ENCODE data around the gene PRR14L.

The PRR14L gene

DNA sequence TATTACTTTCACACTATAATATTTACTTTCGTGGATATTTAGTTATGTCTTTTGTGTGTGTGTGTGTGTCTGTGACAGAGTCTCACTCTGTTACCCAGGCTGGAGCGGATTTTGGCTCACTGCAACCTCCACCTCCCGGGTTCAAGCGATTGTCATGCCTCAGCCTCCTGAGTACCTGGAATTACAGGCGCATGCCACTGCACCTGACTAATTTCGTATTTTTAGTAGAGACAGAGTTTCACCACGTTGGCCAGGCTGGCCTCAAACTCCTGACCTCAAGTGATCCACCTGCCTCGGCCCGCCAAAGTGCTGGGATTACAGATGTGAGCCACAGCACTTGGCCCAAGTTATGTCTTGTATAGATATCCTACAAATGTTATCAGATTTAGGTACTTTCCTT lies 97.8 kb downstream of the PRR14L start:
- Mint-ChIP-seq H3K36me3 (ENCODE audit: low read depth) (peaks cover 15% of the 10 kb centered on the region), H3K4me1 (ENCODE audit: low read depth) (peaks cover 12% of the 10 kb centered on the region), H3K27ac (no peak overlapping the region), H3K9me3 (no peaks in the 10 kb centered on the region), H3K27me3 (ENCODE audit: low read depth) (no peaks in the 10 kb centered on the region), H3K4me3 (no peak overlapping the region)

DNA sequence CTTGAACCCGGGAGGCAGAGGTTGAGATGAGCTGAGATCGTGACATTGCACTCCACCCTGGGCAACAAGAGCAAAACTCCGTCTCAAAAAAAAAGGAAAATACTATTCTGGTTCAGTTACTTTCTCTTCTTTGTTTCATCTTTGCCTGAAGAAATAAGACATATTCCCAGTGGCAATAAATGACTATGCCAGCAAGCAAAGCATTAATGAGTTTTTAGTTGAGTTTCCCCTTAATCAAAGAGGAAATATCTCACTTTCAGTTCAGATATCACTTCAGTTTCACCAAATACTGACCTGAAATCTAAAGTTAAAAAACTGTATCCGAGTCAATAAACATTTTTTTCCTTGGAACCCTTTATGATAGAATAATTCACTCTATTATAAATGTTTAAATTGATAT lies 98.3 kb downstream of the PRR14L start:
- Mint-ChIP-seq H3K27ac (no peak overlapping the region), H3K9me3 (no peaks in the 10 kb centered on the region), H3K4me3 (no peak overlapping the region), H3K4me1 (ENCODE audit: low read depth) (peaks cover 12% of the 10 kb centered on the region), H3K27me3 (ENCODE audit: low read depth) (no peaks in the 10 kb centered on the region), H3K36me3 (ENCODE audit: low read depth) (peaks cover 17% of the 10 kb centered on the region)

GRCh38 chr22:31650391-31650790 lies 99.5 kb downstream of the PRR14L start:
- H3K4me3 Mint-ChIP-seq, result no peak overlapping the region
- no peaks in the 10 kb centered on the region for H3K9me3 Mint-ChIP-seq
- H3K27ac Mint-ChIP-seq, result no peak overlapping the region
- peaks cover 20% of the 10 kb centered on the region for H3K36me3 Mint-ChIP-seq (ENCODE audit: low read depth)
- peaks cover 16% of the 10 kb centered on the region for H3K4me1 Mint-ChIP-seq (ENCODE audit: low read depth)
- H3K27me3 Mint-ChIP-seq (ENCODE audit: low read depth), result no peaks in the 10 kb centered on the region

GRCh38 chr22:31647523-31648320 lies 102.2 kb downstream of the PRR14L start:
- Mint-ChIP-seq H3K4me1 (ENCODE audit: low read depth) (peaks cover 6% of the 10 kb centered on the region), H3K4me3 (no peak overlapping the region), H3K27ac (no peak overlapping the region), H3K27me3 (ENCODE audit: low read depth) (no peaks in the 10 kb centered on the region), H3K9me3 (no peaks in the 10 kb centered on the region), H3K36me3 (ENCODE audit: low read depth) (peaks cover 25% of the 10 kb centered on the region)

GRCh38 chr22:31647066-31647465 lies 102.9 kb downstream of the PRR14L start:
- Mint-ChIP-seq H3K9me3 (no peaks in the 10 kb centered on the region), H3K27me3 (ENCODE audit: low read depth) (no peaks in the 10 kb centered on the region), H3K4me3 (no peak overlapping the region), H3K4me1 (ENCODE audit: low read depth) (peaks cover 6% of the 10 kb centered on the region), H3K36me3 (ENCODE audit: low read depth) (peaks cover 25% of the 10 kb centered on the region), H3K27ac (peak overlapping the region; percentile 60)

- peak overlapping the region; percentile 60 for H3K27ac Mint-ChIP-seq
- no peaks in the 10 kb centered on the region for H3K27me3 Mint-ChIP-seq (ENCODE audit: low read depth)
- H3K4me3 Mint-ChIP-seq, result no peak overlapping the region
- H3K4me1 Mint-ChIP-seq (ENCODE audit: low read depth), result peaks cover 6% of the 10 kb centered on the region
- H3K36me3 Mint-ChIP-seq (ENCODE audit: low read depth), result peaks cover 25% of the 10 kb centered on the region
- H3K9me3 Mint-ChIP-seq, result no peaks in the 10 kb centered on the region
Observed at GRCh38 chr22:31646186-31647019, 103.5 kb downstream of the PRR14L start.

- Mint-ChIP-seq H3K36me3 (ENCODE audit: low read depth) (peaks cover 6% of the 10 kb centered on the region), H3K4me3 (peak overlapping the region; percentile 10)
Observed at GRCh38 chr22:31639436-31640039, 110.4 kb downstream of the PRR14L start.

GRCh38 chr22:31637891-31638618 lies 111.9 kb downstream of the PRR14L start:
- Mint-ChIP-seq H3K36me3 (ENCODE audit: low read depth) (peaks cover 4% of the 10 kb centered on the region), H3K27me3 (ENCODE audit: low read depth) (no peaks in the 10 kb centered on the region), H3K4me3 (peak overlapping the region; percentile 40), H3K9me3 (no peaks in the 10 kb centered on the region), H3K27ac (peak overlapping the region; percentile 76), H3K4me1 (ENCODE audit: low read depth) (peaks cover 26% of the 10 kb centered on the region)

More at GRCh38 chr22:31639436-31640039, 110.4 kb downstream of the PRR14L start:
- Mint-ChIP-seq H3K9me3 (no peaks in the 10 kb centered on the region), H3K27ac (no peak overlapping the region), H3K4me1 (ENCODE audit: low read depth) (peaks cover 22% of the 10 kb centered on the region), H3K27me3 (ENCODE audit: low read depth) (no peaks in the 10 kb centered on the region)

DNA sequence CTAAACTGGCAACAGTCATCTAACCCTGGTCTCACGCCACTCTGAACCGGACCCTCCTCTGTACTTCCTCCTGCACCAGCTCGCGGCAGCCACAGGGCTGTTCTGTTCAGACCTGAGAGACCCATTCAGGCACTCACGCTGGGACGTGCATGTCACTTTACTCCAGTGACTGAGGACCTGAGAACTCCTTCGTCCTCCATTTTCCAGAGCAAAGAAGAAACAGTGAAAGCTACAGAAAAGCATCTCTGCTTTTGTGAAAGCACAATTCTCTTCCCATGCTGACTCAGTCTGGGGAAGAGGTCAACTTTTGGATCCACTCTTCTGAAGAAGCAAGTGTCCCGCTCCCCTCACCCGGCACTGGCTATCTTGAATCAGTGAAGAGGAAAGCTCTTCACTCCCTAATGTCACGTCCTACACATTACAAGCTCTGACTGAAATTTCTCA lies 112.5 kb downstream of the PRR14L start:
- Mint-ChIP-seq H3K27ac (no peak overlapping the region), H3K4me3 (no peak overlapping the region), H3K4me1 (ENCODE audit: low read depth) (peaks cover 26% of the 10 kb centered on the region), H3K9me3 (no peaks in the 10 kb centered on the region), H3K36me3 (ENCODE audit: low read depth) (peaks cover 4% of the 10 kb centered on the region), H3K27me3 (ENCODE audit: low read depth) (no peaks in the 10 kb centered on the region)

DNA sequence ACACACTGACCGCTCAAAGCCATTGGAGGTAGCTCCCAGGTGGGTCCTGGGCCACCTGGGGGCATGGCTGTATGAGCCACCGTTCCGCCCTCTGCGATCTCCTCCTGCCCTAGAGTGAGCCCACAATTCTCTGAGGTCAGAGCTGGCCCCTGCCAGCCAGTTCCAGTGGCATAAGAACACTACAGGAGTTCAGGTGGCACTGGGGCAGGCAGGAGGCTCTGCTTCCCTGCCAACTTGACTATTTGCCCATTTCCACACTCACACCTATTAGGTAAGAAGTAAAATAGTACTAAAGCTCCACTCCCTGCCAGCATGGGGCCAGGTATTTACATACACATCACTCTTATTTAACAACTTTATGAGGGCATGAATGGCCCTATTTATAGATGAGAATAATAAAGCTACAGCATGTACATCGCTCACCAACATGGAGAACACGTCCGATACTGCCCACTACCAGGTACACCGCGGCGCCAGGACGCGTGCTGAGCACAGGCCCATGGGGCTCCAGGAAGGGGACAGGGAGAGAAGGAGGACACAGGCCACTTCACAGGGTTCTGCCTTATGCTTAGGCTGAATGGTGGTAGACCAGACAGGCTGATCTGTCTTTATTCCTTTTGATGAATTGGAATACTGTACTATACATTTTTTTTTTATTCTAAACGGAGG lies 114.2 kb downstream of the PRR14L start:
- H3K4me3 Mint-ChIP-seq, result no peak overlapping the region
- peaks cover 30% of the 10 kb centered on the region for H3K4me1 Mint-ChIP-seq (ENCODE audit: low read depth)
- no peaks in the 10 kb centered on the region for H3K9me3 Mint-ChIP-seq
- H3K36me3 Mint-ChIP-seq (ENCODE audit: low read depth), result no peaks in the 10 kb centered on the region
- peak overlapping the region; percentile 26 for H3K27ac Mint-ChIP-seq
- H3K27me3 Mint-ChIP-seq (ENCODE audit: low read depth), result no peaks in the 10 kb centered on the region

GRCh38 chr22:31631436-31631835 lies 118.5 kb downstream of the PRR14L start:
- H3K27me3 Mint-ChIP-seq (ENCODE audit: low read depth), result no peaks in the 10 kb centered on the region
- H3K36me3 Mint-ChIP-seq (ENCODE audit: low read depth), result no peaks in the 10 kb centered on the region
- H3K27ac Mint-ChIP-seq, result peak overlapping the region; percentile 77
- peaks cover 25% of the 10 kb centered on the region for H3K4me1 Mint-ChIP-seq (ENCODE audit: low read depth)
- no peaks in the 10 kb centered on the region for H3K9me3 Mint-ChIP-seq
- H3K4me3 Mint-ChIP-seq, result peak overlapping the region; percentile 72
